ENCODE data around the gene SH3D19.

DNA sequence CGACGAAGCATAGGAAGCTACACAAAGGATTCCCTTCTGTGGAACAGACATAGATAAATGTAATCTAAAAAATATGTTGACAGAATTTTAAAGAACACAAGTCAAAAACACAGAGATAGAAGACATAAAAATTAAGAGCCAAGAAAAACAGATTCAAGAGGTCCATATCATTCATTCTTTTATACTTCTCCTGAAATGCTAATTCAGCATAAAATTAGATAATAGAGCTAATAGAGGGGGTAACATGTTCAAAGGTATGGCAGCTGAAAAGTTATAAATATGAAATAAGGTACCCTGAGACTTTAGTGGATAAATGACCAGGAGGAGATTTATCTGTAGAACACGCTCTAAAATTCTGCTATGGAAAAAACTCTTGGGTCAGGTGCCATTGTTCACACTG, 85.8 kb downstream of the SH3D19 start:
- TF ChIP-seq, protein P1, sequence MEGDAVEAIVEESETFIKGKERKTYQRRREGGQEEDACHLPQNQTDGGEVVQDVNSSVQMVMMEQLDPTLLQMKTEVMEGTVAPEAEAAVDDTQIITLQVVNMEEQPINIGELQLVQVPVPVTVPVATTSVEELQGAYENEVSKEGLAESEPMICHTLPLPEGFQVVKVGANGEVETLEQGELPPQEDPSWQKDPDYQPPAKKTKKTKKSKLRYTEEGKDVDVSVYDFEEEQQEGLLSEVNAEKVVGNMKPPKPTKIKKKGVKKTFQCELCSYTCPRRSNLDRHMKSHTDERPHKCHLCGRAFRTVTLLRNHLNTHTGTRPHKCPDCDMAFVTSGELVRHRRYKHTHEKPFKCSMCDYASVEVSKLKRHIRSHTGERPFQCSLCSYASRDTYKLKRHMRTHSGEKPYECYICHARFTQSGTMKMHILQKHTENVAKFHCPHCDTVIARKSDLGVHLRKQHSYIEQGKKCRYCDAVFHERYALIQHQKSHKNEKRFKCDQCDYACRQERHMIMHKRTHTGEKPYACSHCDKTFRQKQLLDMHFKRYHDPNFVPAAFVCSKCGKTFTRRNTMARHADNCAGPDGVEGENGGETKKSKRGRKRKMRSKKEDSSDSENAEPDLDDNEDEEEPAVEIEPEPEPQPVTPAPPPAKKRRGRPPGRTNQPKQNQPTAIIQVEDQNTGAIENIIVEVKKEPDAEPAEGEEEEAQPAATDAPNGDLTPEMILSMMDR (IDR thresholded peaks at IDR 0.05), result no peak
- TF ChIP-seq EP300 (IDR thresholded peaks at IDR 0.05), result no peak
- TF ChIP-seq POLR2AphosphoS5 (IDR thresholded peaks at IDR 0.05), result no peak
- TF ChIP-seq POLR2A (IDR thresholded peaks at IDR 0.05), result no peak
